ENCODE measurements around the gene POU6F1. TPM values are rescaled to one million over a fixed set of nuclear protein-coding genes. Genes with fewer than 3 reads are reported as not detected.

POU6F1 gene
- total and polyA plus RNA-seq, 9 donors: 11.8 to 48.8 (median 28.9) TPM

DNA sequence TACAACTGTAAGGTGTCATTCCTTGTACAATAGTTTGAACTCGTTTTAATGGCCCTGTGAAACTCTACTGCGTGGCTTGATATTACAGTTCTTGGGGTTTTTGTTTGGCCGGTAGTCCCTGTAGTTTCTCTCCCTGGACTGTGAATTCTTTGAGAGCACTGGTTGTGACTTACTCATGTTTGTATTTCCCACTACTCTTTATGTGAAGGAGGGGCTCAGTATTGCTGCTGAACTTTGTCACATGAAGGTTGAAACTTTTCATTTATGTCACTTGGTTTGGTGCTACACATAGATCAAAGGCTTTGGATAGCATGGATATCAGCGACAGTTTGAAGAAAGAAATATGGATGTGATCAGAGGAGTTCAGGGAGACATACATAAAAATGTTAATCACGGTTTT, 1.5 kb upstream of the POU6F1 start:
- WGBS, 3 donors: 73 to 75% (median 75%) methylated on average over 5 of the region's 5 CpGs
- no peak overlapping the region for H3K4me3 ChIP-seq
- intact Hi-C loops (cut with DNase I): no loop called here

DNA sequence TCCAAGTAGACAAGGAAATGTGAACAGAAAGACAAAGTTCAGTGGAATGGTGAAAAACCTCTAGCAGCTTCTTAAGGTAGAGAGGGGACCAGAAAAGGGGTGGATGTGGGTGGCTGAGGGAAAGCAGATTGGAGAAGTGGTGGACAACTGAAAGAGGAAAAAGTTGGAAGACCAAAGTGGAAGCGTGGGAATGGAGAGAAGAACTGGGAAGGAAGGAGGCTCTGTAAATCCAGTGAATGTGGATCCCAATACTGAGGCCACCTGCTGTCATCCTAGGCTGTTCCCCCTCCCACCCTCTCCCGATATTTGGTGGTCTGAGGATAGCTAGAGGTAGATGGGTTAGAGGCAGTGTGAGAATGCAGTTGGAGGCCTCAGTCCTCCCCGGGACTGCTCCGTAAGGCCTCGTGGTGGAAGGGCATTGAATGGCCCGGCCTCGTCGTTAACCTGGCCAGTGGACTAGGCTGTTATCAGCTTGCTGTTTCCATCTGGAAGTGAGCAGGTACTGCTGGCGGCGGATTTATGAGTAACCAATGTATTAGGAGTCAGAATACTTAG, 822 bp upstream of the POU6F1 start:
- H3K9me3 ChIP-seq: no peaks in the 10 kb centered on the region
- TF ChIP-seq POLR2A (IDR thresholded peaks at IDR 0.05) (no peak), CTCF (IDR thresholded peaks at IDR 0.05) (no peak), EP300 (IDR thresholded peaks at IDR 0.05) (no peak)
- H3K27me3 ChIP-seq: no peaks in the 10 kb centered on the region
- DNase-seq: peak in 3 of 5 donors; percentile 33 to 50 (median 39)
- peak overlapping the region; percentile 98 to 99 for H3K27ac ChIP-seq
- peaks cover 11% of the 10 kb centered on the region for H3K4me1 ChIP-seq (ENCODE audit: insufficient read depth)
- WGBS, 3 donors: 29 to 51% (median 42%) methylated on average over 10 of the region's 10 CpGs
- peak overlapping the region; percentile 64 for H3K4me3 ChIP-seq
- no peaks in the 10 kb centered on the region for H3K36me3 ChIP-seq
- intact Hi-C loops (cut with DNase I): no loop called here

More for the DNA sequence above, 1.5 kb upstream of the POU6F1 start:
- Histone ChIP-seq H3K36me3 (no peaks in the 10 kb centered on the region), H3K9me3 (no peaks in the 10 kb centered on the region), H3K27me3 (no peaks in the 10 kb centered on the region), H3K27ac (peak overlapping the region in 1 of 2 donors; percentile 98), H3K4me1 (ENCODE audit: insufficient read depth) (peaks cover 11% of the 10 kb centered on the region)
- TF ChIP-seq CTCF (IDR thresholded peaks at IDR 0.05): no peak
- no peak for TF ChIP-seq EP300 (IDR thresholded peaks at IDR 0.05)
- TF ChIP-seq POLR2A (IDR thresholded peaks at IDR 0.05): no peak
- no peak for DNase-seq

GRCh38 chr12:51217133-51217967, 512 bp downstream of the POU6F1 start:
- TF ChIP-seq CTCF (IDR thresholded peaks at IDR 0.05) (peak in 2 of 3 donors; percentile 30 to 31), EP300 (IDR thresholded peaks at IDR 0.05) (no peak), POLR2A (IDR thresholded peaks at IDR 0.05) (no peak)
- Histone ChIP-seq H3K27me3 (no peaks in the 10 kb centered on the region), H3K36me3 (no peaks in the 10 kb centered on the region), H3K9me3 (no peaks in the 10 kb centered on the region), H3K4me3 (peak overlapping the region; percentile 64), H3K27ac (peak overlapping the region; percentile 98 to 99), H3K4me1 (ENCODE audit: insufficient read depth) (peaks cover 9% of the 10 kb centered on the region)
- DNase-seq: peak; percentile 65 to 80 (median 74)
- intact Hi-C loops (cut with DNase I): loop anchor here in 1 of 4 donors (2.0 kb wide), 1 partner anchor 45 kb away; the partner anchor contains the start of gene TFCP2
- WGBS, 3 donors: 0 to 1% (median 1%) methylated on average over 63 to 81 of the region's 81 CpGs

DNA sequence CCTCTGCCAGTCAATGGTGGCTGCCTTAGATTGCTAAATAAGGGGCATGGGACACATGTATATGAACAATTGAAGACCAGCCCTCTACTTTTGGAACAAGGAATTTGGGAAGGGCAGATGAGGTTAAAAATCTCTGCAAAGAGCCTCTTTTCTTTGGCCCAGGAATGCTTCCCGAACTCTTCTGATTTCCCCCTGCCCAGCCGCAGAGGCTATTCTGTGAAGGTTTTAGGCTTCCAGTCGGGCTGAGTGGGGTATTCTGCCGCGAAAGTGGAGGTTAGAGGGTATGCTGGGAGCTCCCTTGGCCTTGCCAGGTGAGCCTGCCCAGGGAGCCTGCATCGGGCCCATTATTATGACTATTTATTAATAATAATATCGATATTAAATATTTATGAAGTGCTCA, 1.2 kb downstream of the POU6F1 start:
- peaks cover 9% of the 10 kb centered on the region for H3K4me1 ChIP-seq (ENCODE audit: insufficient read depth)
- DNase-seq: peak in 2 of 5 donors; percentile 21 to 28
- intact Hi-C loops (cut with DNase I): loop anchor here in 1 of 4 donors (2.0 kb wide), 1 partner anchor 44 kb away; the partner anchor contains the start of gene TFCP2
- peak overlapping the region; percentile 64 for H3K4me3 ChIP-seq
- no peaks in the 10 kb centered on the region for H3K9me3 ChIP-seq
- TF ChIP-seq POLR2A (IDR thresholded peaks at IDR 0.05) (no peak), CTCF (IDR thresholded peaks at IDR 0.05) (no peak), EP300 (IDR thresholded peaks at IDR 0.05) (no peak)
- no peaks in the 10 kb centered on the region for H3K27me3 ChIP-seq
- H3K27ac ChIP-seq: peak overlapping the region; percentile 98 to 99
- 7 to 16% (median 11%) methylated on average over 7 of the region's 7 CpGs for WGBS, 3 donors
- no peaks in the 10 kb centered on the region for H3K36me3 ChIP-seq
